Astrocyte (in vitro differentiated cells and primary cell): ENCODE data around the gene UBE2D2. TPM values are rescaled to one million over a fixed set of nuclear protein-coding genes. Genes with fewer than 3 reads are reported as not detected.

Experiments used
- DNase-seq: peaks from one replicate; pipeline ENCODE4 v3.0.0-alpha.2; 2010; ENCODE audit warnings: low read depth
- FAIRE-seq: peaks from 2 replicates; lab custom pipeline; 2011; peaks lifted over from hg19 to GRCh38; lab: Jason Lieb, UNC
- H2AFZ ChIP-seq: 2 replicates; pipeline ENCODE4 v1.6.0; 2012; ENCODE audit warnings: low read depth, low read length, inconsistent platforms
- H3K27ac ChIP-seq: 2 replicates; pipeline ENCODE4 v1.5.1; 2011; ENCODE audit warnings: low read depth, low read length, inconsistent platforms
- H3K27me3 ChIP-seq: 2 replicates; pipeline ENCODE4 v1.6.0; 2011; ENCODE audit warnings: low read length, inconsistent platforms; ENCODE audit not compliant: insufficient read depth
- H3K36me3 ChIP-seq: 2 replicates; pipeline ENCODE4 v1.5.1; 2011; ENCODE audit warnings: low read length, inconsistent platforms; ENCODE audit not compliant: insufficient read depth
- H3K4me1 ChIP-seq: 2 replicates; pipeline ENCODE4 v1.5.1; 2011; ENCODE audit warnings: low read length, inconsistent platforms; ENCODE audit not compliant: insufficient read depth
- H3K4me2 ChIP-seq: 2 replicates; pipeline ENCODE4 v1.6.0; 2012; ENCODE audit warnings: low read length, inconsistent platforms
- H3K4me3 ChIP-seq: 2 replicates; pipeline ENCODE4 v1.5.1; 2011; ENCODE audit warnings: low read depth, mild to moderate bottlenecking, low read length, inconsistent platforms; ENCODE audit not compliant: insufficient read depth
- H3K79me2 ChIP-seq: 2 replicates; pipeline ENCODE4 v1.6.0; 2012; ENCODE audit warnings: mild to moderate bottlenecking, low read length, inconsistent platforms; ENCODE audit not compliant: insufficient read depth
- H3K9ac ChIP-seq: 2 replicates; pipeline ENCODE4 v1.6.0; 2012; ENCODE audit warnings: mild to moderate bottlenecking, low read length, inconsistent platforms
- H3K9me3 ChIP-seq: 2 replicates; pipeline ENCODE4 v1.5.1; 2012; ENCODE audit warnings: low read depth, mild to moderate bottlenecking, low read length, inconsistent platforms; ENCODE audit not compliant: insufficient read depth
- H4K20me1 ChIP-seq: 2 replicates; pipeline ENCODE4 v1.6.0; 2012; ENCODE audit warnings: low read length, inconsistent platforms; ENCODE audit not compliant: insufficient read depth
- H3K27ac Mint-ChIP-seq: one replicate; pipeline ENCODE4 v1.8.0; 2021; ENCODE audit warnings: mild to moderate bottlenecking, mixed read lengths; ENCODE audit not compliant: unreplicated experiment
- H3K27me3 Mint-ChIP-seq: one replicate; pipeline ENCODE4 v1.8.0; 2021; ENCODE audit warnings: low read depth, mixed read lengths; ENCODE audit not compliant: unreplicated experiment
- H3K36me3 Mint-ChIP-seq: one replicate; pipeline ENCODE4 v1.8.0; 2021; ENCODE audit warnings: low read depth, mixed read lengths; ENCODE audit not compliant: unreplicated experiment
- H3K4me1 Mint-ChIP-seq: one replicate; pipeline ENCODE4 v1.8.0; 2021; ENCODE audit warnings: low read depth, mixed read lengths; ENCODE audit not compliant: unreplicated experiment
- H3K4me3 Mint-ChIP-seq: one replicate; pipeline ENCODE4 v1.8.0; 2021; ENCODE audit warnings: mild to moderate bottlenecking, moderate library complexity, mixed read lengths; ENCODE audit not compliant: unreplicated experiment
- H3K9me3 Mint-ChIP-seq: one replicate; pipeline ENCODE4 v1.8.0; 2021; ENCODE audit warnings: mild to moderate bottlenecking, mixed read lengths; ENCODE audit not compliant: unreplicated experiment
- CTCF ChIP-seq: IDR thresholded peaks from 2 replicates; pipeline ENCODE4 v1.5.1; 2011; ENCODE audit warnings: low read depth, mild to moderate bottlenecking, inconsistent platforms, low read length, moderate library complexity; ENCODE audit not compliant: insufficient read depth
- EZH2 ChIP-seq: IDR thresholded peaks from 2 replicates; pipeline ENCODE4 v1.6.1; 2012; ENCODE audit warnings: mild to moderate bottlenecking, low read length, inconsistent platforms; ENCODE audit not compliant: insufficient read depth
- total RNA-seq: library from RNA; stranded (reverse); gene quantifications from 2 replicates; pipeline ENCODE4 v1.2.1, GENCODE V29; 2021

Gene UBE2D2
- total RNA-seq, 1 donor from 2014 or later = 169 TPM

- H3K9me3 Mint-ChIP-seq = no peaks in the 10 kb centered on the region
- H4K20me1 ChIP-seq = peaks cover 72% of the 10 kb centered on the region
- H3K4me1 ChIP-seq = peaks cover 71% of the 10 kb centered on the region
Measured at GRCh38 chr5:139660923-139661814, 100.0 kb downstream of the UBE2D2 start.

GRCh38 chr5:139662617-139663016 is 101.5 kb downstream of the UBE2D2 start:
- no peak overlapping the region for H3K27ac Mint-ChIP-seq
- H3K36me3 ChIP-seq = no peaks in the 10 kb centered on the region
- H3K4me1 Mint-ChIP-seq = peaks cover 58% of the 10 kb centered on the region
- no peak for FAIRE-seq
- H3K4me1 ChIP-seq = peaks cover 73% of the 10 kb centered on the region
- H3K9me3 ChIP-seq = no peaks in the 10 kb centered on the region
- no peak for DNase-seq
- no peaks in the 10 kb centered on the region for H3K9me3 Mint-ChIP-seq
- H3K4me2 ChIP-seq = no peak overlapping the region
- H4K20me1 ChIP-seq = peaks cover 75% of the 10 kb centered on the region
- H3K79me2 ChIP-seq = peaks cover 94% of the 10 kb centered on the region
- no peak overlapping the region for H2AFZ ChIP-seq
- H3K27me3 ChIP-seq = no peaks in the 10 kb centered on the region
- no peak overlapping the region for H3K4me3 ChIP-seq
- no peak overlapping the region for H3K4me3 Mint-ChIP-seq
- H3K27me3 Mint-ChIP-seq = no peaks in the 10 kb centered on the region
- no peak overlapping the region for H3K9ac ChIP-seq
- H3K27ac ChIP-seq = no peak overlapping the region
- TF ChIP-seq EZH2 (no peak), CTCF (no peak)
- peaks cover 2% of the 10 kb centered on the region for H3K36me3 Mint-ChIP-seq

More at GRCh38 chr5:139660923-139661814, 100.0 kb downstream of the UBE2D2 start:
- Histone ChIP-seq H3K36me3 (no peaks in the 10 kb centered on the region), H3K27ac (peak overlapping the region; percentile 83), H2AFZ (no peak overlapping the region), H3K9ac (peak overlapping the region; percentile 69), H3K4me2 (peak overlapping the region; percentile 76), H3K9me3 (no peaks in the 10 kb centered on the region), H3K27me3 (no peaks in the 10 kb centered on the region), H3K79me2 (peaks cover 92% of the 10 kb centered on the region), H3K4me3 (no peak overlapping the region)
- DNase-seq = peak; percentile 96
- FAIRE-seq = no peak
- Mint-ChIP-seq H3K27me3 (no peaks in the 10 kb centered on the region), H3K4me3 (peak overlapping the region; percentile 54), H3K36me3 (peaks cover 6% of the 10 kb centered on the region), H3K4me1 (peaks cover 57% of the 10 kb centered on the region), H3K27ac (peak overlapping the region; percentile 12)
- TF ChIP-seq CTCF (no peak), EZH2 (no peak)
